ENCODE results near the gene MDK.

DNA sequence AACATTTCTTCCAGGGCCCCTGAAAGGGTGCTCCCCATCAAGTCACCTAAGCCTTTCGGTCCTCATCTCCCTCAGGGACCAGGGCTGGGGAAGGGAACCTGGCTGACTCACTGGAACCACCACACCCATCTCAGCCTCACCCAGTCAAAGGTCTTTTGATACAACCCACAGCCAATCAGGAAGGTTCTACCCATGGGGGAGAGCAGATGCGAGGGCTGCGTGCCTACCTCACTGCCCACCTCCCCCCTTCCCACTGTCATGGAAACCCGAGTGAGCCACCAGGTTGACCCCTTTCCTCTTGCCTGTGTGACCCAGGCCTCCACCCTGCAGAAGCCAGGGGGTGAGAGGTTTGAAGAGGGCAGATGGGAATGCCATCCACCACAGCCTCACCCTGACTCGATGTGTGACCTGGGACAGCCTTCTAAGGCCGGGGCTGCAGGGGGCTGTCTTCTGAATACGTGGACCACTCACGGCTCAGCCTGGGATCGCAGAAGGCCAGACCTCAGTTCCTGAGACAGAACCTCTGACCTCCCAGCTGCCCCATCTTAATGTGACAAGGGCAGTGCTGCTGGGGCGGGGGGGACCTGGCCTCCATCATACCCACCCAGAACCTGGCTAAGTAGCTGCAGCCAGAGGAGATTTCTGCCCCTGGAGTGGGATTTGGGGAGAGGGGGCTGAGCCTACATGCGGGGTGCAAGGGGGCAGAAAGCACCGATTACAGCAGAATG, 2.7 kb downstream of the MDK start:
- TF ChIP-seq, protein P1, sequence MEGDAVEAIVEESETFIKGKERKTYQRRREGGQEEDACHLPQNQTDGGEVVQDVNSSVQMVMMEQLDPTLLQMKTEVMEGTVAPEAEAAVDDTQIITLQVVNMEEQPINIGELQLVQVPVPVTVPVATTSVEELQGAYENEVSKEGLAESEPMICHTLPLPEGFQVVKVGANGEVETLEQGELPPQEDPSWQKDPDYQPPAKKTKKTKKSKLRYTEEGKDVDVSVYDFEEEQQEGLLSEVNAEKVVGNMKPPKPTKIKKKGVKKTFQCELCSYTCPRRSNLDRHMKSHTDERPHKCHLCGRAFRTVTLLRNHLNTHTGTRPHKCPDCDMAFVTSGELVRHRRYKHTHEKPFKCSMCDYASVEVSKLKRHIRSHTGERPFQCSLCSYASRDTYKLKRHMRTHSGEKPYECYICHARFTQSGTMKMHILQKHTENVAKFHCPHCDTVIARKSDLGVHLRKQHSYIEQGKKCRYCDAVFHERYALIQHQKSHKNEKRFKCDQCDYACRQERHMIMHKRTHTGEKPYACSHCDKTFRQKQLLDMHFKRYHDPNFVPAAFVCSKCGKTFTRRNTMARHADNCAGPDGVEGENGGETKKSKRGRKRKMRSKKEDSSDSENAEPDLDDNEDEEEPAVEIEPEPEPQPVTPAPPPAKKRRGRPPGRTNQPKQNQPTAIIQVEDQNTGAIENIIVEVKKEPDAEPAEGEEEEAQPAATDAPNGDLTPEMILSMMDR (IDR thresholded peaks at IDR 0.05; ENCODE audit: low read depth, low read length, poor library complexity, severe bottlenecking) = no peak
- no peak for TF ChIP-seq EZH2phosphoT487 (IDR thresholded peaks at IDR 0.05; ENCODE audit: borderline replicate concordance, low read length)
